BJ (cell line): ENCODE results near the gene SLX4IP. TPM values are rescaled to one million over a fixed set of nuclear protein-coding genes. Genes with fewer than 3 reads are reported as not detected.

Experiments used
- CTCF ChIA-PET: fragments of 350-600 bp; formaldehyde crosslinking; extraction: SDS; loops from one replicate; lab custom pipeline; 2021; ENCODE audit warnings: antibody characterized with exemption, inconsistent platforms; lab: Yijun Ruan, JAX
- POLR2A ChIA-PET: fragments of 300-600 bp; sonication (Branson Sonifier 250); formaldehyde crosslinking; extraction: SDS; loops from one replicate; lab custom pipeline; 2021; ENCODE audit warnings: antibody characterized with exemption; lab: Charles Lee
- DNase-seq: peaks from one replicate; pipeline ENCODE4 v3.0.0-alpha.2; 2011; ENCODE audit warnings: low read depth
- H3K27me3 ChIP-seq: 2 replicates; pipeline ENCODE4 v1.6.0; 2011; ENCODE audit warnings: low read length; ENCODE audit not compliant: control insufficient read depth, insufficient read depth
- H3K36me3 ChIP-seq: 2 replicates; pipeline ENCODE4 v1.5.1; 2011; ENCODE audit warnings: low read length; ENCODE audit not compliant: control insufficient read depth, insufficient read depth
- H3K4me3 ChIP-seq: 2 replicates; pipeline ENCODE4 v1.5.1; 2011; ENCODE audit warnings: low read depth, mild to moderate bottlenecking, control low read depth, low read length
- CTCF ChIP-seq: IDR thresholded peaks from 2 replicates; pipeline ENCODE4 v1.5.1; 2011; ENCODE audit warnings: low read depth, mild to moderate bottlenecking, control low read depth, inconsistent platforms, low read length, moderate library complexity; ENCODE audit not compliant: insufficient read depth
- polyA plus RNA-seq: library from polyadenylated mRNA; depleted of rRNA; stranded (reverse); fragments of >200 nt; gene quantifications from 2 replicates; pipeline ENCODE4 v1.2.3, GENCODE V29; 2011

SLX4IP gene
- polyA plus RNA-seq, 1 experiment, result 1.6 TPM

- no peaks in the 10 kb centered on the region for H3K36me3 ChIP-seq
- POLR2A ChIA-PET, result no interaction called here
- CTCF ChIA-PET, result interaction anchor here (1.4 kb wide), 1 partner anchor 14 kb away, joined by 3 read pairs; no protein-coding TSS in a partner anchor
- no peak overlapping the region for H3K4me3 ChIP-seq
- DNase-seq, result no peak
- TF ChIP-seq CTCF, result no peak
- no peaks in the 10 kb centered on the region for H3K27me3 ChIP-seq
These were observed 75.1 kb downstream of the SLX4IP start for GRCh38 chr20:10510216-10510615.

DNA sequence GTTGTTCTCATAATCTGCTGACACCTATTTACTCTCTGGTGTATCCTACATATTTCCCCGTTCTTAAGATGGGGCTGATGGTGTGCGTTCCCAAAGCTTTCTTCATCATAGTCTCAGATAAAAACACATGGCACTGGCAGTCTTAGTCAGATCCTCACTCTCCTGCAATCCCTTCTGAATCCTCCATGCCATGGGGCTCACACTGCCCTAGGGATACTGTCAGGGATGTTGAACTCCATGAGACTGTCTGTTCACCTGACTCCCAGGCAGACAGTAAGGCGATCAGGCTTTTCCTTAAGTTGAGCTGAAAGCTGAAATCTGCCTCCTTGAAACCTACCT, 76.0 kb downstream of the SLX4IP start:
- Histone ChIP-seq H3K27me3 (no peaks in the 10 kb centered on the region), H3K4me3 (no peak overlapping the region), H3K36me3 (no peaks in the 10 kb centered on the region)
- TF ChIP-seq CTCF, result no peak
- ChIA-PET CTCF (interaction anchor here (1.2 to 1.4 kb wide), 2 partner anchors 13 to 16 kb away, joined by 3 read pairs; no protein-coding TSS in a partner anchor), POLR2A (interaction anchor here (0.6 kb wide), 3 partner anchors 98 to 864 kb away, joined by 3 to 4 read pairs (median 4); no protein-coding TSS in a partner anchor)
- no peak for DNase-seq

DNA sequence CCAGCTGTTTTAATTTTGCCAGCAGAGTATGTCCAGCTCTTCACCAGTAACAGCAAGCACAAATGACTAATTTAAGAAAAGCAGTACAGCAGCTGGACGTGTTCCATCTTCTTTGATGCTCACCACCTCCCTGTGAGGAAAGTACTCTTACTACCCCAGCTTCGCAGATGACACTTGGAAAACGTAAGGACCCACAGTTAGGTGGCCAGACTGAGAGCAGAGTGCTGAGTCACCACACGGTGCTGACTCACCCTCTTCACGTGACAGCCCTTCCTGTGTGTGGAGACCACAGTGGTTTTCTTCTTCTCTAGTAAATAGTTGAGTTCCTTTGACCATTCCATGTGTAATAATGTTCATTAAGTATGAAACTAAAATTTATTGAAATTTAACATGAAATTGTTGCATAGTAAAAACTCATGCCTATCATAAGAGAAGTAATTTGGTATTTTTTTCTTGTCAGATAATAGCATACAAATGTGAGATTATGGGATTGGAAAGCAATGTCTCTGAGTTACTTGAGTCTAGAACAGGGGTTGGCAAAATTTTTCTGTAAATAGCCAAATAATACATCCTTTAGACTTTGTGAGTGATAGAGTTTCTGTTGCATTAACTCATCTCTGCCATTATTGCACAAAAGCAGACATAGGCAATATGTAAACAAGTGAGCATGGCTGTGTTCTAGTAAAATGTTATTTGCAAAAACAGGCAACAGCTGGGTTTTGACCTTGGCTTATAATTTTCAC, 76.6 kb downstream of the SLX4IP start:
- CTCF ChIA-PET, result interaction anchor here (1.2 to 1.4 kb wide), 2 partner anchors 13 to 15 kb away, joined by 3 read pairs; no protein-coding TSS in a partner anchor
- POLR2A ChIA-PET, result interaction anchor here (0.6 kb wide), 1 partner anchor 864 kb away, joined by 3 read pairs; no protein-coding TSS in a partner anchor

GRCh38 chr20:10513061-10513460, 78.0 kb downstream of the SLX4IP start:
- ChIA-PET CTCF (interaction anchor here (2.0 kb wide), 1 partner anchor 42 kb away, joined by 7 read pairs; no protein-coding TSS in a partner anchor), POLR2A (no interaction called here)
- H3K36me3 ChIP-seq, result no peaks in the 10 kb centered on the region
- no peak for TF ChIP-seq CTCF
- H3K27me3 ChIP-seq, result no peaks in the 10 kb centered on the region
- H3K4me3 ChIP-seq, result no peak overlapping the region
- no peak for DNase-seq

More for the DNA sequence above, 76.6 kb downstream of the SLX4IP start:
- Histone ChIP-seq H3K27me3 (no peaks in the 10 kb centered on the region), H3K4me3 (no peak overlapping the region), H3K36me3 (no peaks in the 10 kb centered on the region)
- DNase-seq, result peak; percentile 90
- 0 out of 2 replicates have a peak, but pooled peaks have one; percentile 5 for TF ChIP-seq CTCF

DNA sequence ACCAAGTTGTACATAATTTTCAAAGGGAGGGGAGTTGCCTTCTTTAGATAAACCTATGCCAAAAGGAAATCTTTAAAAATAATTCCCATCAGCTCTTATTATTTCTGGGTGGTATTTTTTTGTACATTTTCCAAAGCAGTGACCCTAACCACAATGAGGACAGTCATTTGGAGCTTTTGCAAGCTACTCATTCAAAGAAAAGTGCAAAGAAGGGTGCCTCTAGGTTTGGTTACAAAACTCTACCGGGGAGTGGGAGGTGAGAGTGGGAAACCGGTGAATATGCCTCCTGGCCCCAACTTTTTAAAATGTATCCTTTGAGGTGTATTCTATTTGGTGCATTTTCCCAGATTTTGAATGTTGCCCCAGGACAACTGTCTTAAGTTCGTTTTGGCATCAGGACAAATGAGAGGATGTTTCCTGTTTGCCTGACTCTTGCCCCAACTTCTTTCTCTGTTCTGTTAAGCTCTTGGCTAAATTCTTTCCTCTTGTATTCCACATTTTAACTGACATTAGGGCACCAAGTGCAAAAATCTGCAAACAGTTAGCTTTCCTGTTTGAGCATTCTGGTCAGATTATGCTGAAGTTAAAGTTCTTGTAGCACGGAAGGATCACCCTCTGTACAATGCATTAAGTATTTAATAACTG, 78.9 kb downstream of the SLX4IP start:
- no peaks in the 10 kb centered on the region for H3K36me3 ChIP-seq
- no peak overlapping the region for H3K4me3 ChIP-seq
- ChIA-PET POLR2A (interaction anchor here (0.6 kb wide), 1 partner anchor 589 kb away, joined by 3 read pairs; no protein-coding TSS in a partner anchor), CTCF (interaction anchor here (2.0 kb wide), 1 partner anchor 43 kb away, joined by 7 read pairs; no protein-coding TSS in a partner anchor)
- no peak for TF ChIP-seq CTCF
- DNase-seq, result no peak
- H3K27me3 ChIP-seq, result no peaks in the 10 kb centered on the region
